SU-DHL-6 (cell line): ENCODE results near the gene ACAP3.

Source experiments
- H2AFZ ChIP-seq: fragments of 200-600 bp; sonication (generic); 2 replicates; pipeline ENCODE4 v1.6.1; 2014; ENCODE audit warnings: low read depth, mild to moderate bottlenecking, moderate library complexity, mixed read lengths, antibody characterized with exemption, low read length; ENCODE audit not compliant: severe bottlenecking
- H3F3A ChIP-seq: fragments of 200-600 bp; shearing (Covaris generic); 2 replicates; pipeline ENCODE4 v1.6.0; 2016; ENCODE audit warnings: antibody characterized with exemption, mild to moderate bottlenecking; ENCODE audit not compliant: insufficient read depth
- H3K27ac ChIP-seq: fragments of 200-600 bp; sonication (generic); 2 replicates; pipeline ENCODE4 v1.5.1; 2016; ENCODE audit warnings: low read depth, mild to moderate bottlenecking, low read length, moderate library complexity, mixed read lengths
- H3K27me3 ChIP-seq: fragments of 200-600 bp; sonication (generic), shearing (Covaris generic); 2 replicates; pipeline ENCODE4 v1.6.0; 2014; ENCODE audit warnings: mild to moderate bottlenecking, low read length
- H3K36me3 ChIP-seq: fragments of 200-600 bp; sonication (generic); 2 replicates; pipeline ENCODE4 v1.6.1; 2014; ENCODE audit warnings: mild to moderate bottlenecking, low read length, mixed read lengths
- H3K4me2 ChIP-seq: fragments of 300-600, 200-600 bp; shearing (Covaris generic), sonication (generic); 2 replicates; pipeline ENCODE4 v1.6.0; 2014; ENCODE audit warnings: low read length, low read depth, mild to moderate bottlenecking; ENCODE audit not compliant: poor library complexity, severe bottlenecking
- H3K4me3 ChIP-seq: fragments of 200-600 bp; sonication (generic); 2 replicates; pipeline ENCODE4 v1.5.1; 2014; ENCODE audit warnings: antibody characterized with exemption, low read length, mild to moderate bottlenecking, mixed read lengths; ENCODE audit not compliant: insufficient read depth, poor library complexity, severe bottlenecking
- H3K79me2 ChIP-seq: fragments of 200-600 bp; sonication (generic); 2 replicates; pipeline ENCODE4 v1.6.1; 2014; ENCODE audit warnings: mild to moderate bottlenecking, low read length, moderate library complexity; ENCODE audit not compliant: insufficient read depth
- H3K9ac ChIP-seq: fragments of 200-600 bp; sonication (generic); 2 replicates; pipeline ENCODE4 v1.7.0; 2014; ENCODE audit warnings: mild to moderate bottlenecking, low read length
- H3K9me2 ChIP-seq: fragments of 200-600 bp; sonication (generic); replicated peaks from 2 replicates; pipeline ENCODE4 v1.6.1; 2014; ENCODE audit warnings: low read length; ENCODE audit not compliant: insufficient read depth
- H3K9me3 ChIP-seq: fragments of 200-600 bp; sonication (generic); 2 replicates; pipeline ENCODE4 v1.6.1; 2014; ENCODE audit warnings: low read length, mixed read lengths; ENCODE audit not compliant: insufficient read depth
- H4K20me1 ChIP-seq: fragments of 200-600 bp; sonication (generic); 2 replicates; pipeline ENCODE4 v1.6.1; 2014; ENCODE audit warnings: low read depth, mild to moderate bottlenecking, antibody characterized with exemption, low read length, moderate library complexity, mixed read lengths
- CTCF ChIP-seq: fragments of 200-600 bp; sonication (generic); IDR thresholded peaks from one replicate; pipeline ENCODE4 v1.5.1; 2017; ENCODE audit warnings: antibody characterized with exemption, mild to moderate bottlenecking, low read length, moderate library complexity; ENCODE audit not compliant: insufficient read depth, poor library complexity, severe bottlenecking
- EZH2phosphoT487 ChIP-seq: fragments of 200-600 bp; sonication (generic), shearing (Covaris generic); conservative IDR thresholded peaks from 2 replicates; pipeline ENCODE4 v1.6.1; 2018; ENCODE audit warnings: mild to moderate bottlenecking, antibody characterized with exemption, low read length, moderate library complexity, mixed read lengths

Gene ACAP3

GRCh38 chr1:1291548-1292441, 15.9 kb downstream of the ACAP3 start:
- Histone ChIP-seq H2AFZ (no peak overlapping the region), H3K79me2 (no peaks in the 10 kb centered on the region), H3K4me2 (no peak overlapping the region), H4K20me1 (no peaks in the 10 kb centered on the region), H3K9me2 (no peaks in the 10 kb centered on the region), H3F3A (no peaks in the 10 kb centered on the region), H3K9me3 (no peaks in the 10 kb centered on the region), H3K27me3 (no peaks in the 10 kb centered on the region), H3K9ac (no peak overlapping the region), H3K27ac (no peak overlapping the region), H3K36me3 (no peaks in the 10 kb centered on the region), H3K4me3 (no peak overlapping the region)
- TF ChIP-seq EZH2phosphoT487, result no peak
- peak; percentile 65 for TF ChIP-seq CTCF

GRCh38 chr1:1291023-1291528, 16.7 kb downstream of the ACAP3 start:
- Histone ChIP-seq H3K9me2 (no peaks in the 10 kb centered on the region), H4K20me1 (no peaks in the 10 kb centered on the region), H2AFZ (no peak overlapping the region), H3K27ac (no peak overlapping the region), H3K27me3 (no peaks in the 10 kb centered on the region), H3K4me2 (no peak overlapping the region), H3K4me3 (no peak overlapping the region), H3K36me3 (no peaks in the 10 kb centered on the region), H3F3A (no peaks in the 10 kb centered on the region), H3K9ac (no peak overlapping the region), H3K9me3 (no peaks in the 10 kb centered on the region), H3K79me2 (no peaks in the 10 kb centered on the region)
- no peak for TF ChIP-seq EZH2phosphoT487
- TF ChIP-seq CTCF, result no peak

GRCh38 chr1:1290238-1290731, 17.4 kb downstream of the ACAP3 start:
- H3K27ac ChIP-seq, result no peak overlapping the region
- no peak overlapping the region for H3K9ac ChIP-seq
- H3K4me3 ChIP-seq, result no peak overlapping the region
- no peaks in the 10 kb centered on the region for H3F3A ChIP-seq
- H3K36me3 ChIP-seq, result no peaks in the 10 kb centered on the region
- no peaks in the 10 kb centered on the region for H3K27me3 ChIP-seq
- no peaks in the 10 kb centered on the region for H3K79me2 ChIP-seq
- H2AFZ ChIP-seq, result no peak overlapping the region
- H3K4me2 ChIP-seq, result no peak overlapping the region
- no peaks in the 10 kb centered on the region for H4K20me1 ChIP-seq
- TF ChIP-seq EZH2phosphoT487 (no peak), CTCF (peak; percentile 25)
- H3K9me2 ChIP-seq, result no peaks in the 10 kb centered on the region
- no peaks in the 10 kb centered on the region for H3K9me3 ChIP-seq
